Heart right ventricle (tissue), 16 donors: ENCODE data around the gene ARMC2. TPM values are rescaled to one million over a fixed set of nuclear protein-coding genes. Genes with fewer than 3 reads are reported as not detected.

Source experiments
- ATAC-seq, 8 donors: fragments of 200-7000 bp; cut with Tn5 transposase; one replicate each; pipeline ENCODE4 v1.9.1; 2020; ENCODE audit warnings: mild to moderate bottlenecking in 8 of 8, moderate library complexity in 8 of 8, moderate number of reproducible peaks in 1 of 8
- DNase-seq, 2 donors: peaks; one replicate each; pipeline ENCODE4 v3.0.0-alpha.2; 2020
- H3K27ac ChIP-seq, 10 donors: fragments of 200-600 bp; sonication (generic) in 2 of 10; one replicate each; pipeline versions ENCODE4 v1.5.0 to v1.8.0; 2020 to 2022; ENCODE audit warnings: mild to moderate bottlenecking in 3 of 10
- H3K27me3 ChIP-seq, 7 donors: fragments of 200-600 bp; one replicate each; pipeline ENCODE4 v1.8.0; 2021 to 2022; ENCODE audit warnings: mild to moderate bottlenecking in 2 of 7
- H3K36me3 ChIP-seq, 9 donors: fragments of 200-600 bp; sonication (generic) in 1 of 9; one replicate each; pipeline versions ENCODE4 v1.5.0 to v1.8.0; 2020 to 2022; ENCODE audit warnings: mild to moderate bottlenecking in 2 of 9
- H3K4me1 ChIP-seq, 9 donors: fragments of 200-600 bp; sonication (generic) in 1 of 9; one replicate each; pipeline versions ENCODE4 v1.5.0 to v1.8.0; 2020 to 2022; ENCODE audit warnings: mild to moderate bottlenecking in 4 of 9
- H3K4me3 ChIP-seq, 10 donors: fragments of 200-600 bp; sonication (generic) in 2 of 10; one replicate each; pipeline versions ENCODE4 v1.5.0 to v1.8.0; 2020 to 2022; ENCODE audit warnings: mild to moderate bottlenecking in 7 of 10, moderate library complexity in 2 of 10
- H3K9me3 ChIP-seq, 11 donors: fragments of 200-600 bp in 10 of 11; sonication (generic) in 2 of 11; one replicate each; pipeline versions ENCODE4 v1.5.0 to v1.8.0; 2013 to 2022; ENCODE audit warnings: mild to moderate bottlenecking in 2 of 11, control low read depth in 1 of 11, moderate library complexity in 1 of 11
- CTCF ChIP-seq, 9 donors: fragments of 200-600 bp; sonication (generic) in 2 of 9; IDR thresholded peaks; one replicate each; pipeline versions ENCODE4 v1.5.0 to v1.8.0; 2021 to 2022; ENCODE audit warnings: antibody characterized with exemption in 9 of 9, mild to moderate bottlenecking in 5 of 9, moderate library complexity in 1 of 9
- WGBS, 2 donors: extraction: QIAGEN DNeasy Blood & Tissue Kit; methylation state at CpG; one replicate each; pipeline ENCODE4 v1.1.7; 2013; ENCODE audit warnings: inconsistent platforms in 1 of 2; 5-methylcytosine and 5-hydroxymethylcytosine counted together
- intact Hi-C, 10 donors: fragments of 100-400 bp; cut with DNase I; formaldehyde crosslinking; loops; one replicate each; pipeline versions ENCODE4 v1.11.1 to v1.14.2; 2022
- polyA plus RNA-seq, 2 donors: library from polyadenylated mRNA; stranded (reverse); fragments of 200-250 nt; gene quantifications; one replicate each; pipeline ENCODE4 v1.2.3, GENCODE V29; 2013
- total RNA-seq, 10 donors: library from RNA; stranded (reverse); fragmentation: NEBNext Ultra II Directional in 3 of 10; extraction: Animal tissue kit (Norgen Biotek cat#: 25700) in 3 of 10; gene quantifications; one replicate each; pipeline versions ENCODE4 v1.2.1 to v1.2.4, GENCODE V29; 2021 to 2023
- donor health status: Arrhythmogenic right ventricular cardiomyopathy.
- donor health status: ischemic (EF 13 %, LVEDD 7.1; RV severe dilation, severe dysfunction).
- donor health status: healthy with polysubstance abuse.
- donor health status: DM: no; HTN: yes; CAD: no.
- donor health status: DM: no; HTN: no; CAD: no.
- donor health status: ischemic (EF 25% LVEDD 6.9; RV normal size, moderate dysfunction).
- donor health status: ischemic (EF 25% LVEDD 5.7; RV mildly dilated, moderate dysfunction).
- donor health status: healthy.
- donor health status: DM: yes; HTN: yes; CAD: no.
- donor health status: Ischemic cardiomyopathy.
- donor health status: ischemic (EF 35%, LVEDD 5.7; RV mildly dilated, moderate dysfunction).
- donor health status: nonischemic (EF 11% LVEDD 7.7; RV severe dilation, severe dysfunction).
- donor health status: DM: yes; HTN: yes; CAD: no.
- donor health status: PGD.
- donor health status: ischemic (EF 29% LVEDD 5.4; RV normal size, mild dysfunction).
- donor health status: nonischemic (EF 23%, LVEDD 6.1; RV moderate dilation, normal function).

The ARMC2 gene
- total and polyA plus RNA-seq, 12 donors = 2.5 to 16.4 (median 12.3) TPM

GRCh38 chr6:108799791-108800190 is 48.4 kb upstream of the ARMC2 start:
- Histone ChIP-seq H3K9me3 (no peaks in the 10 kb centered on the region), H3K36me3 (no peaks in the 10 kb centered on the region), H3K4me3 (no peak overlapping the region), H3K27me3 (no peaks in the 10 kb centered on the region), H3K27ac (no peak overlapping the region), H3K4me1 (peaks cover 4 to 45% (median 12%) of the 10 kb centered on the region in 9 donors)
- intact Hi-C loops = no loop called here
- WGBS, 2 donors = 96 to 97% methylated on average over 1 of the region's 1 CpG
- DNase-seq (no peak), ATAC-seq (no peak)
- TF ChIP-seq CTCF (IDR thresholded peaks at IDR 0.05) = no peak

GRCh38 chr6:108800427-108800864 is 47.8 kb upstream of the ARMC2 start:
- H3K27me3 ChIP-seq = no peaks in the 10 kb centered on the region
- no peak for TF ChIP-seq CTCF (IDR thresholded peaks at IDR 0.05)
- H3K9me3 ChIP-seq = no peaks in the 10 kb centered on the region
- H3K4me1 ChIP-seq = peaks cover 4 to 45% (median 12%) of the 10 kb centered on the region in 9 donors
- intact Hi-C loops = no loop called here
- WGBS, 2 donors = 72 to 76% methylated on average over 6 of the region's 6 CpGs
- H3K4me3 ChIP-seq = no peak overlapping the region
- DNase-seq (no peak), ATAC-seq (no peak)
- no peak overlapping the region for H3K27ac ChIP-seq
- H3K36me3 ChIP-seq = no peaks in the 10 kb centered on the region

- DNase-seq (no peak), ATAC-seq (peak in 5 of 8 donors; percentile 21 to 48 (median 31))
- intact Hi-C loops = no loop called here
- Histone ChIP-seq H3K27me3 (no peaks in the 10 kb centered on the region), H3K4me3 (no peak overlapping the region), H3K27ac (no peak overlapping the region), H3K4me1 (peaks cover 4 to 53% (median 12%) of the 10 kb centered on the region in 9 donors), H3K36me3 (no peaks in the 10 kb centered on the region), H3K9me3 (no peaks in the 10 kb centered on the region)
- 63 to 79% methylated on average over 2 of the region's 2 CpGs for WGBS, 2 donors
- no peak for TF ChIP-seq CTCF (IDR thresholded peaks at IDR 0.05)
Observed at GRCh38 chr6:108801366-108801765, 46.9 kb upstream of the ARMC2 start.

- Histone ChIP-seq H3K36me3 (no peaks in the 10 kb centered on the region), H3K27me3 (no peaks in the 10 kb centered on the region), H3K4me1 (peaks cover 1 to 30% (median 8%) of the 10 kb centered on the region in 9 donors), H3K27ac (no peak overlapping the region), H3K4me3 (no peak overlapping the region), H3K9me3 (no peaks in the 10 kb centered on the region)
- intact Hi-C loops = no loop called here
- no peak for TF ChIP-seq CTCF (IDR thresholded peaks at IDR 0.05)
- ATAC-seq = no peak
- no peak for DNase-seq
- 96 to 97% methylated on average over 6 of the region's 6 CpGs for WGBS, 2 donors
Observed at GRCh38 chr6:108803982-108804490, 44.2 kb upstream of the ARMC2 start.
